Fibroblast of pulmonary artery (primary cell): Measurements from ENCODE around the gene RPS4Y2.

Source experiments
- DNase-seq: peaks from one replicate; pipeline ENCODE4 v3.0.0-alpha.2; 2010; ENCODE audit warnings: low read depth
- H3K4me3 ChIP-seq: replicated peaks from 2 replicates; pipeline ENCODE4 v1.5.1; 2011; ENCODE audit warnings: low read depth, mild to moderate bottlenecking, control low read depth, low read length, moderate library complexity
- CTCF ChIP-seq: IDR thresholded peaks from 2 replicates; pipeline ENCODE4 v1.5.1; 2011; ENCODE audit warnings: mild to moderate bottlenecking, control low read depth, low read length, inconsistent platforms; ENCODE audit errors: missing control alignments

Gene RPS4Y2

GRCh38 chrY:20814794-20815193, 58.9 kb downstream of the RPS4Y2 start:
- no peak for DNase-seq
- H3K4me3 ChIP-seq: no peak overlapping the region
- TF ChIP-seq CTCF: no peak

DNA sequence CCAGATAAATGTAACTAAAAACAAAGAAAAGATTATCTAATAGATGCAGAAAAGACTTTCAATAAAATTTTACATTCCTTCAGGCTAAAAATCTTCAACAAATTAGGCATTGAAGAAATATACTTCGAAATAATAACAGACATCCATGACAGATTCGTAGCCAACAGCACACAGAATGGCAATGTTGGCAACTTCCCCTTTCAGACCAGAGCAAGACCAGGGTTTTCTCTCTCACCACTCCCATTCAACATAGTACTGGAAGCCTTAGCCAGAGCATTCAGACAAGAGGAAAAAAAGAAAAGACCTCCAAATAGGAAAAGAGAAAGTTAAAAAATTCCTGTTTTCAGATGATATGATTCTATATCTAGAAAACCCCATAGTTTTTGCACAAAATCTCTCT, 61.2 kb downstream of the RPS4Y2 start:
- no peak for DNase-seq
- H3K4me3 ChIP-seq: no peak overlapping the region
- no peak for TF ChIP-seq CTCF
